ENCODE results near the gene DHCR7. TPM values are rescaled to one million over a fixed set of nuclear protein-coding genes. Genes with fewer than 3 reads are reported as not detected.

The DHCR7 gene
- total RNA-seq, 1 experiment from 2014 or later, result 286 TPM

DNA sequence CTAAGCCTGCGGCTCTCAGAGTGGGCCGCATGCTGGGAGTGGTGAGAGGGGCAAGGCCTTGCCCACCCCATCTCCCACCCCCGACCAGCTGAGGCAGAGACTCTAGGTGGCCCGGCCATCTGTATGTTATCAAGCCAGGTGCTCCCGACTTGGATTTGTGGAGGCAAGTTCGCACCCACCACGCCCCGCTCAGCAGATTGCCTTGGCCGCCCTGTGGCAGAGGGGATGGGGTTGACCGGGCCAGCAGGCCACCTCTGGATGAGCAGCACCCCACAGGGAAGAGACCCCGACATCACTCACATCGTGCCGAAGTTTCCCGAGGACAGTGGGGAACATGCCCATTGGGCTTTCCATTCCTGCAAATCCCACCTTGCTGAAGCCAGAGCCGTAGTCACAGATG lies 40.8 kb downstream of the DHCR7 start:
- intact Hi-C loops (cut with micrococcal nuclease; ENCODE audit: unreplicated experiment), result no loop called here
- CTCF ChIA-PET, result no interaction called here
- no TSS peak for BruUV-seq (replicated peaks)

DNA sequence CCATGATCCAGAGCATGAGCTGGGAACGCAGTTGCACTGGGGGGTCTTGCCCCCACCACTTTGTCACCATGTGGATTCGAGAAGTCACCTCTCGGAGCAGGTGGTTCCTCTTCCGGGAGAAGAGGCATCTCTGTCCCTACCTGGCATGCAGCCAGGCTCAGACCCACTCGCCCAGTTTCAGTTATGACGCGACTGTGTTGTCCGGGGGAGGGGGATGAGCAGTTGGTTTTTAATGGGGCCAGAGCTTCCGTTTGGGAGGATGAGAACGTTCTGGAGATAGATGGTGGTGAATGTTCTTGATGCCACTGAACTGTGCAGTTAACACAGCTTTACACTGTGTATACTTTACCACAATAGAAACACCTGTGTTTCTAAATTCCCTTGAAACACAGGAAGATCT lies 41.5 kb downstream of the DHCR7 start:
- no TSS peak for BruUV-seq (replicated peaks)
- Histone ChIP-seq H3K4me1 (ENCODE audit: insufficient read depth, low read length, poor library complexity, severe bottlenecking) (no peaks in the 10 kb centered on the region), H3K9me3 (ENCODE audit: low read depth, low read length, poor library complexity, severe bottlenecking) (no peaks in the 10 kb centered on the region), H3K4me3 (ENCODE audit: low read depth, low read length, poor library complexity, severe bottlenecking) (no peak overlapping the region), H3K36me3 (ENCODE audit: insufficient read depth, low read length, poor library complexity, severe bottlenecking) (no peaks in the 10 kb centered on the region), H3K27ac (ENCODE audit: low read depth, low read length, poor library complexity, severe bottlenecking) (no peak overlapping the region), H3K27me3 (replicated peaks; ENCODE audit: insufficient read depth, low read depth, low read length, poor library complexity) (no peaks in the 10 kb centered on the region)
- CTCF ChIA-PET, result no interaction called here
- POLR2A ChIA-PET (ENCODE audit: low non-redundant PET), result no interaction called here
- intact Hi-C loops (cut with micrococcal nuclease; ENCODE audit: unreplicated experiment), result no loop called here
- no peak for DNase-seq (ENCODE audit: low spot score)
- no peak for TF ChIP-seq EZH2 (IDR thresholded peaks at IDR 0.05; ENCODE audit: borderline replicate concordance, low read depth, low read length, poor library complexity, severe bottlenecking)
- TF ChIP-seq, protein P1, sequence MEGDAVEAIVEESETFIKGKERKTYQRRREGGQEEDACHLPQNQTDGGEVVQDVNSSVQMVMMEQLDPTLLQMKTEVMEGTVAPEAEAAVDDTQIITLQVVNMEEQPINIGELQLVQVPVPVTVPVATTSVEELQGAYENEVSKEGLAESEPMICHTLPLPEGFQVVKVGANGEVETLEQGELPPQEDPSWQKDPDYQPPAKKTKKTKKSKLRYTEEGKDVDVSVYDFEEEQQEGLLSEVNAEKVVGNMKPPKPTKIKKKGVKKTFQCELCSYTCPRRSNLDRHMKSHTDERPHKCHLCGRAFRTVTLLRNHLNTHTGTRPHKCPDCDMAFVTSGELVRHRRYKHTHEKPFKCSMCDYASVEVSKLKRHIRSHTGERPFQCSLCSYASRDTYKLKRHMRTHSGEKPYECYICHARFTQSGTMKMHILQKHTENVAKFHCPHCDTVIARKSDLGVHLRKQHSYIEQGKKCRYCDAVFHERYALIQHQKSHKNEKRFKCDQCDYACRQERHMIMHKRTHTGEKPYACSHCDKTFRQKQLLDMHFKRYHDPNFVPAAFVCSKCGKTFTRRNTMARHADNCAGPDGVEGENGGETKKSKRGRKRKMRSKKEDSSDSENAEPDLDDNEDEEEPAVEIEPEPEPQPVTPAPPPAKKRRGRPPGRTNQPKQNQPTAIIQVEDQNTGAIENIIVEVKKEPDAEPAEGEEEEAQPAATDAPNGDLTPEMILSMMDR (conservative IDR thresholded peaks at IDR 0.05; ENCODE audit: low read depth, low read length), result no peak

More for the DNA sequence above, 40.8 kb downstream of the DHCR7 start:
- POLR2A ChIA-PET (ENCODE audit: low non-redundant PET), result no interaction called here
- Histone ChIP-seq H3K27me3 (replicated peaks; ENCODE audit: insufficient read depth, low read depth, low read length, poor library complexity) (no peaks in the 10 kb centered on the region), H3K4me3 (ENCODE audit: low read depth, low read length, poor library complexity, severe bottlenecking) (no peak overlapping the region), H3K36me3 (ENCODE audit: insufficient read depth, low read length, poor library complexity, severe bottlenecking) (no peaks in the 10 kb centered on the region), H3K27ac (ENCODE audit: low read depth, low read length, poor library complexity, severe bottlenecking) (no peak overlapping the region), H3K9me3 (ENCODE audit: low read depth, low read length, poor library complexity, severe bottlenecking) (no peaks in the 10 kb centered on the region), H3K4me1 (ENCODE audit: insufficient read depth, low read length, poor library complexity, severe bottlenecking) (no peaks in the 10 kb centered on the region)
- no peak for TF ChIP-seq EZH2 (IDR thresholded peaks at IDR 0.05; ENCODE audit: borderline replicate concordance, low read depth, low read length, poor library complexity, severe bottlenecking)
- TF ChIP-seq, protein P1 (conservative IDR thresholded peaks at IDR 0.05; ENCODE audit: low read depth, low read length), result no peak
- no peak for DNase-seq (ENCODE audit: low spot score)

DNA sequence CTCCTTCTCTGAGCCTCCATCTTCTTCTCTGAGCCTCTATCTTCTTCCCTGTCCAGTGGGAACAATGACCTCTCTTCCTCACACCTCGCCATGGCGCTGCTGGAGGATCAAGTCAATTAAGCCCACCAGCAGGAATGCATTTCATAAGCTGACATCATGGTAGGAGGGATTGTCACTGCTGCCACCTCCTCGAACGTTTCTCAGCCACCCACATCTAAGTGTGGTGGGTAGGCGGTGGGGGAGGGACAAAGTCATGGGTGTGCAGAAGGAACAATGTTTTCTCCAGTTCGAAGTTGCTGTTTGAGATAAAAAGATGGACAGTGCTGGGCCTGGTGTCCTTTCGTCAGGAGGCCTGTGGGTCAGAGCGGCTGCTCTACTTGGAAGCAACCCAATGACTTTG lies 44.0 kb downstream of the DHCR7 start:
- Histone ChIP-seq H3K27me3 (replicated peaks; ENCODE audit: insufficient read depth, low read depth, low read length, poor library complexity) (no peaks in the 10 kb centered on the region), H3K36me3 (ENCODE audit: insufficient read depth, low read length, poor library complexity, severe bottlenecking) (no peaks in the 10 kb centered on the region), H3K27ac (ENCODE audit: low read depth, low read length, poor library complexity, severe bottlenecking) (no peak overlapping the region), H3K4me1 (ENCODE audit: insufficient read depth, low read length, poor library complexity, severe bottlenecking) (no peaks in the 10 kb centered on the region), H3K9me3 (ENCODE audit: low read depth, low read length, poor library complexity, severe bottlenecking) (no peaks in the 10 kb centered on the region), H3K4me3 (ENCODE audit: low read depth, low read length, poor library complexity, severe bottlenecking) (no peak overlapping the region)
- ChIA-PET CTCF (no interaction called here), POLR2A (ENCODE audit: low non-redundant PET) (no interaction called here)
- no peak for DNase-seq (ENCODE audit: low spot score)
- TF ChIP-seq EZH2 (IDR thresholded peaks at IDR 0.05; ENCODE audit: borderline replicate concordance, low read depth, low read length, poor library complexity, severe bottlenecking), result no peak
- TF ChIP-seq, protein P1 (conservative IDR thresholded peaks at IDR 0.05; ENCODE audit: low read depth, low read length), result no peak
- BruUV-seq (replicated peaks), result no TSS peak
- intact Hi-C loops (cut with micrococcal nuclease; ENCODE audit: unreplicated experiment), result no loop called here
